Measurements from ENCODE around the gene RELN.

Gene RELN

DNA sequence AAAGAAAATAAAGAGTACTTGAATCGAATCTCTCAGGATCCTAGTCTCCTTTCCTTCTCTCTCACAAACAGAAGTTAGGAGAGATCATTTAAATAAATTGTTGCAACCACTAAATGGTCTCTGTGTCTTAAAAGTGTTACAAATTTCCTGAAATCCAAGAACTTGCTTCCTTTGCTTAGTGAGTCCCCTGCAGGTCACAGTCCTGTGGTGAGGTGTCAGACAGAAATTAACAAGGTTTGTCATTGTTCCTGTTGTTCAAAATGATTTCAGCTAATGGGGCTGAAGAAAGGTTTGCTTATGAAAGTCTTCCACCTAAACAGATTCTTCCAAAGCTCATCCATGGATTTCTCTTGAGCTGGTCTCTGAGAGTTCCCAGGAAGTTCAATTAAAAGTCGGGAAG is 391.9 kb downstream of the RELN start:
- Histone ChIP-seq H3K4me3 (no peak overlapping the region), H3K27ac (no peak overlapping the region)
- DNase-seq (ENCODE audit: low spot score), result no peak
- TF ChIP-seq, protein P1, sequence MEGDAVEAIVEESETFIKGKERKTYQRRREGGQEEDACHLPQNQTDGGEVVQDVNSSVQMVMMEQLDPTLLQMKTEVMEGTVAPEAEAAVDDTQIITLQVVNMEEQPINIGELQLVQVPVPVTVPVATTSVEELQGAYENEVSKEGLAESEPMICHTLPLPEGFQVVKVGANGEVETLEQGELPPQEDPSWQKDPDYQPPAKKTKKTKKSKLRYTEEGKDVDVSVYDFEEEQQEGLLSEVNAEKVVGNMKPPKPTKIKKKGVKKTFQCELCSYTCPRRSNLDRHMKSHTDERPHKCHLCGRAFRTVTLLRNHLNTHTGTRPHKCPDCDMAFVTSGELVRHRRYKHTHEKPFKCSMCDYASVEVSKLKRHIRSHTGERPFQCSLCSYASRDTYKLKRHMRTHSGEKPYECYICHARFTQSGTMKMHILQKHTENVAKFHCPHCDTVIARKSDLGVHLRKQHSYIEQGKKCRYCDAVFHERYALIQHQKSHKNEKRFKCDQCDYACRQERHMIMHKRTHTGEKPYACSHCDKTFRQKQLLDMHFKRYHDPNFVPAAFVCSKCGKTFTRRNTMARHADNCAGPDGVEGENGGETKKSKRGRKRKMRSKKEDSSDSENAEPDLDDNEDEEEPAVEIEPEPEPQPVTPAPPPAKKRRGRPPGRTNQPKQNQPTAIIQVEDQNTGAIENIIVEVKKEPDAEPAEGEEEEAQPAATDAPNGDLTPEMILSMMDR (IDR thresholded peaks at IDR 0.05), result no peak

DNA sequence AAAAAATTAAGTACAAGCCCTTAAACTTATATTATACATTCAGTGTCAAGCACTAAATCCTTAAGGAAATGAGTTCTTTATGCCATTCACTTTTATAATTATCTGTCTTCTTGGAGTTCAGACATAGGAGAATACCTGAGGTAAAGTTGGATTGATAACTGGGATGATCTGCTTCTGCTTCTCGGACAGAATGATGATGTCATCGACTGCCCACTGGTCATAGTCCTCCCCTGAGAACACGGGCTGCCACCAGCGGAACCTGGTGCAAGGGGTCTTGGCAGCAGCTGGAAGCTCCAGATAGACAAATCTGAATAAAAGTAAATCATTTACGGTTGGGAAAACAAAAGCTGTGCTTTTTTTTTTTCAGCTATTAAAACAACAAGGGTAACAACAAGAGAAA is 395.3 kb downstream of the RELN start:
- no peak for DNase-seq (ENCODE audit: low spot score)
- TF ChIP-seq, protein P1 (IDR thresholded peaks at IDR 0.05), result no peak
- H3K27ac ChIP-seq, result no peak overlapping the region
- no peak overlapping the region for H3K4me3 ChIP-seq

DNA sequence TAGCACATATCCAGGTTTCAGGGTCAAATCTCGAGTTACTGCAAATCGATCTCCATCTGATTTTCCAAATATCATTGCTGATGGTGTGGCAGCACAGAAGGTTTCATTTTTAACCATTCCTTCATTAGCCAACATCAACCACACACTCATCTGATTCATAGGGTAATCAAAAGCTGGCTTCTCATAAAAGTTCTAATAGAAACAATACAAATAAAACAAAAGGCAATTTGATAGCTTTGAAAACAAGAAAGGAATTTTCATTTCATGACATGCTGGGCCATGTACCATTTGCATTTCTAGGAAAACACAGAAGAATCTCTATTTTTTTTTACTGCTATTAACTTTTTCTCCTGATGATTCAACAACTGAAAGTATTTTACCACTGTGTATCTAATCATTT is 395.8 kb downstream of the RELN start:
- DNase-seq (ENCODE audit: low spot score), result no peak
- TF ChIP-seq, protein P1 (IDR thresholded peaks at IDR 0.05), result no peak
- Histone ChIP-seq H3K27ac (no peak overlapping the region), H3K4me3 (no peak overlapping the region)

DNA sequence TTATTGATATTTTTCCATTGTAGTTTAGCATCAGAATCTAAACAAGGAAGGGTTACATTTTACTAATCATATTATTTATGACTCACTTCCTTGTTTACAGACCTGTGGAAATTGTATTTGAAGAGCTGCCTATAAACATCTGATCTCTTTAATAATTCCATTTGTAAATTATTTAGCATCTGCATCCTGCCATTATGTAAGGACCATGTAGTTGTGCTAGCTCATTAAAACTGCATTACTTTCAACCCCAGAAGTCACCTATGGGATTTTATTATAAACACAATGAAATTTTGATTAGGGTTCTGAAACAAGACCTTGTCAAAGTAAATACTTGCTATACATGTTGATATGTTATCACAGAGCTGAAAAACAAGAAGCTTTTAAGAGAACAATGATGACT is 396.6 kb downstream of the RELN start:
- DNase-seq (ENCODE audit: low spot score), result no peak
- TF ChIP-seq, protein P1 (IDR thresholded peaks at IDR 0.05), result no peak
- no peak overlapping the region for H3K27ac ChIP-seq
- no peak overlapping the region for H3K4me3 ChIP-seq

DNA sequence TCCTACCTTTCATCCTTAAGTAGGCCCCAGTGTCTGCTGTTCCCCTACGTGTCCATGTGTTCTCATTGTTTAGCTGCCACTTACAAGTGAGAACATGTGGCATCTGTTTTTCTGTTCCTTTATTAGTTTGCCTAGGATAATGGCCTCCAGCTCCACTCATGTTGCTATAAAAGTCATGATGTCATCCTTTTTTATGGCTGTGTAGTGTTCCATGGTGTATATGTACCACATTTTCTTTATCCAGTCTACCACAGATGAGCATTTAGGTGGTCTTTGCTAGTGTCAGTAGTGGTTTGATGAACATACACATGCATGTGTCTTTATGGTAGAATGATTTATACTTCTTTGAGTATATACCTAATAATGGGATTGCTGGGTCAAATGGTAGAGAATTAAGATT is 397.3 kb downstream of the RELN start:
- Histone ChIP-seq H3K27ac (no peak overlapping the region), H3K4me3 (no peak overlapping the region)
- TF ChIP-seq, protein P1 (IDR thresholded peaks at IDR 0.05), result no peak
- DNase-seq (ENCODE audit: low spot score), result no peak

DNA sequence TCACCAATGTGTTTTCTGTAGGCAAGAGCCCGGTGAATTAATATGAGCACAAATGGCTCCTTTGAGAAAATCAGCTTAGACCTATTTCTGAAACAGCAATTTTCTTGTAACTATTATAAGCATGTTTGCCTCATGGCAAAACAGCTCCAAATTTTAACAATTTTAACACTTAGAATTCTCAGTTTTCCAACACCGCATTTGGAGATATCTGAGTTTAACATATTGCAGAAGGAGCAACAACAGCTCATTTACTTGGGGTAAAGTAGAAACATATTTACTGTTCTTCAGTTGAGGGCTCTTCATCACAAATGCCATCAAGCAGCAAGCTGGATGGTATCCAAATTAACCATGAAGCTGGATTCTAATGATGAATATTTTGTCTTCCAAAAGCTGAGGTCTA is 409.4 kb downstream of the RELN start:
- no peak overlapping the region for H3K27ac ChIP-seq
- TF ChIP-seq, protein P1 (IDR thresholded peaks at IDR 0.05), result no peak
- H3K4me3 ChIP-seq, result no peak overlapping the region
- DNase-seq (ENCODE audit: low spot score), result no peak

DNA sequence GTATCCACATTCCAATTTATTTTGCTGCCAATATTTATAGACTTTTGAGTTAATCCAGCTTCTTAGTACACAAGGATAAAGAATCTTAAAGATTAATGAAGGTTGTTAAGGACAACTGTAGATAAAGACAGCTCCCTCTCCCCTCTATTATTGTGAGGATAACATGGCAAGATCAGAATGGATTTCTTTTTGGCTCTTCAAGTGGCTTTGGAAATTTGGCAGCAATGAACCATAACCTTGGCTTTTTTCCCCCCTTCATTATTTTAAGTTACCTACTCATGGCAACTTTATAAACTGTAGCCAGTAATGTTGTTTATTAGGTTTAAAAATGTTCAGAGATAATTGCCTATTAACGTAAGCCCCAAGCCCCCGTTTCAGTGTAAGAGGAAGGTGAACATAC is 412.4 kb downstream of the RELN start:
- TF ChIP-seq, protein P1 (IDR thresholded peaks at IDR 0.05), result no peak
- DNase-seq (ENCODE audit: low spot score), result no peak
- Histone ChIP-seq H3K27ac (no peak overlapping the region), H3K4me3 (no peak overlapping the region)
